GM12865 (cell line): ENCODE data around the gene VWA8.

Source experiments
- DNase-seq: peaks from one replicate; pipeline ENCODE4 v3.0.0; 2010; ENCODE audit warnings: low read depth
- H3K4me3 ChIP-seq: 2 replicates; pipeline ENCODE4 v1.5.1; 2011; ENCODE audit warnings: mild to moderate bottlenecking, low read depth, low read length, control low read depth
- TF ChIP-seq, protein P1 (sequence below): IDR thresholded peaks from 2 replicates; pipeline ENCODE4 v1.5.1; 2011; ENCODE audit warnings: low read length, control low read depth, low read depth, inconsistent platforms; ENCODE audit not compliant: insufficient read depth; ENCODE audit errors: missing control alignments

The VWA8 gene

DNA sequence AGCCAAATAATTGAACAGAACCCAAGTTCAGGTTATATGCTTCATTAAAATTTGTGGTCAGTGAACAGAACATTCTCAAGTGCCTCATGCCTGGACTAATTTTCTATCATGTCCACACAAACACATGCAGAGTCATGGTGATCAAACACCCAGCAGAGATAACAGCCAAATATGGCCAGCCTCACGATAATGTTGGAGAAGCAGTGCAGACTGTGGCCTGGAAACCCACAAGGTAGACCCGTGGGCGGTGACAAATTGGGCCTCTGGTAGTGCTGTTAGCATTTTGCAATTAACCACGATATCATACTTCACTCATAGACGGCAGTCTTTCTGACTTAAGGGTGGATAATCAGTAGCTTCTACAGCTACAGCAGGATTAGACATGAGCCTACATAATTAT lies 35.0 kb upstream of the VWA8 start:
- DNase-seq = peak; percentile 24
- H3K4me3 ChIP-seq = no peak overlapping the region
- TF ChIP-seq, protein P1, sequence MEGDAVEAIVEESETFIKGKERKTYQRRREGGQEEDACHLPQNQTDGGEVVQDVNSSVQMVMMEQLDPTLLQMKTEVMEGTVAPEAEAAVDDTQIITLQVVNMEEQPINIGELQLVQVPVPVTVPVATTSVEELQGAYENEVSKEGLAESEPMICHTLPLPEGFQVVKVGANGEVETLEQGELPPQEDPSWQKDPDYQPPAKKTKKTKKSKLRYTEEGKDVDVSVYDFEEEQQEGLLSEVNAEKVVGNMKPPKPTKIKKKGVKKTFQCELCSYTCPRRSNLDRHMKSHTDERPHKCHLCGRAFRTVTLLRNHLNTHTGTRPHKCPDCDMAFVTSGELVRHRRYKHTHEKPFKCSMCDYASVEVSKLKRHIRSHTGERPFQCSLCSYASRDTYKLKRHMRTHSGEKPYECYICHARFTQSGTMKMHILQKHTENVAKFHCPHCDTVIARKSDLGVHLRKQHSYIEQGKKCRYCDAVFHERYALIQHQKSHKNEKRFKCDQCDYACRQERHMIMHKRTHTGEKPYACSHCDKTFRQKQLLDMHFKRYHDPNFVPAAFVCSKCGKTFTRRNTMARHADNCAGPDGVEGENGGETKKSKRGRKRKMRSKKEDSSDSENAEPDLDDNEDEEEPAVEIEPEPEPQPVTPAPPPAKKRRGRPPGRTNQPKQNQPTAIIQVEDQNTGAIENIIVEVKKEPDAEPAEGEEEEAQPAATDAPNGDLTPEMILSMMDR = no peak

- no peak overlapping the region for H3K4me3 ChIP-seq
- no peak for DNase-seq
- TF ChIP-seq, protein P1 = no peak
These were observed 34.4 kb upstream of the VWA8 start for GRCh38 chr13:41995336-41995735.

DNA sequence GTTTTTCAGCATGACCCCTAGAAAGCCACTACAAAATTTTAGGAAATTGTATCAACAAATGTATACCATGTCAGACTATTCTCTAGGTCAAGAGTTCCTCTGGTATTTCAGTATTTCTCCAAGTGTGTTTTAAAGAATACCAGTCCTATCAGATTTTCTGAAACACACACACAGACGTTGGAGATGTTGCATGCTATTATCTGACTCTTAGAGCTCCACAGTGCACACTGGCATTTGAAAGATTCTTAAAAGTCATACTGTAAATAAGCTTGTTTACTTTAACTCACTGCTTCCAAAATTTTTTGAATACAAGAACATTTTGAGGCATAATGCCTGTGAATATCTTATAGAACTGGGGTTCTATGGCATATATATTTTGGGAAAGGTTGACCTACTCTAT lies 33.8 kb upstream of the VWA8 start:
- DNase-seq = no peak
- no peak overlapping the region for H3K4me3 ChIP-seq
- TF ChIP-seq, protein P1 = no peak

- H3K4me3 ChIP-seq = no peak overlapping the region
- no peak for DNase-seq
- TF ChIP-seq, protein P1 = no peak
These were observed 31.0 kb upstream of the VWA8 start for GRCh38 chr13:41991936-41992335.

DNA sequence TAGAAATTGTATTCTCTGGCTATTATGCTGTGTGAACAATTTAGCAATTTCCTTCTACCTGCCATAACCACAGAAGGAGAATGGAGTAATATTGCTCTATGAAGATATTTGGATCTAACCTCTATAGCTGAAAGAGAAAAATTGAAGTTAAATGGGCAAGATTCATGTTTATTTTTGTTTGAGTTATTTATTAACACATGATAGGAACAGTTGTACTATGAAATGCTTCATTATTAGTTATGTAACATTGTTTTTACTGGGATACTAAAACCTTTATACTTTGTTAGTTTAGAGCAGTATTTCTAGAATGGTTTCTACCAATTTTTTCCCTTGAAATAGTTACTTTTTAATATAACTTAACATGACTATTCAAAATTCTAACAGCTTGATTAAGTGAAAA lies 27.3 kb upstream of the VWA8 start:
- no peak for DNase-seq
- TF ChIP-seq, protein P1 = no peak
- H3K4me3 ChIP-seq = no peak overlapping the region

DNA sequence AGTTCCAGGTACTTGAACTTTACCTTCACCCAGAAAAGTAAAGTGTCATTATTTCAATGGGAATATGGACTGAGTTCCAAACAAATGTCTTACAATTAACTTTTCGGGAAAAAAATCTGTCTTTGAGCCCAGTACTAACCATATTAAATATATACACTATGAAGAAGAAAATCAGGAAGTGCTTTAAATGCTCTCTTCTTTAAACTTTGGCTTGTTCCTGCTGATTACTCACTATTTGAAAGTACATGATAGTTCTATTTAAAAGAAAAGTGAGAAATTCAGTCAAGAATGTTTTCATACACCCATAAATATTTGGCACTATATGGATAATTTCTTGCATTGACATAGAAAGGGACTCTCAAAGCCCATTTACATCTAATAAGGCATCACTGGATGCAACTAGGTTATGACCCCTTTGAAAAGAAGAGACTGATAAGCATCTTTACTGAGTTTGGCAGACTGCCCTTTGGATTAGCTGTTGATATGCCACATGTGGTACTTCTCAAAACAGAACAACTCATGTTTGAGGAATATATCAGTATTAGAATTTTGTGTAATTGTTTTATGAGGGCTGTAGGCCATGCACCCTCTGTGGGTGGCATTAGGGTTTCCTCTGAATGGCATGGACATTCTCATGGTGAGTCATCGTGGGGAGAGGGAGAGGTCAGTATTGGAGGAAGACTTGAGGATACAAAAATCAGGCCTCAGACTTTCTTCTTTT lies 25.0 kb upstream of the VWA8 start:
- TF ChIP-seq, protein P1 = no peak

DNA sequence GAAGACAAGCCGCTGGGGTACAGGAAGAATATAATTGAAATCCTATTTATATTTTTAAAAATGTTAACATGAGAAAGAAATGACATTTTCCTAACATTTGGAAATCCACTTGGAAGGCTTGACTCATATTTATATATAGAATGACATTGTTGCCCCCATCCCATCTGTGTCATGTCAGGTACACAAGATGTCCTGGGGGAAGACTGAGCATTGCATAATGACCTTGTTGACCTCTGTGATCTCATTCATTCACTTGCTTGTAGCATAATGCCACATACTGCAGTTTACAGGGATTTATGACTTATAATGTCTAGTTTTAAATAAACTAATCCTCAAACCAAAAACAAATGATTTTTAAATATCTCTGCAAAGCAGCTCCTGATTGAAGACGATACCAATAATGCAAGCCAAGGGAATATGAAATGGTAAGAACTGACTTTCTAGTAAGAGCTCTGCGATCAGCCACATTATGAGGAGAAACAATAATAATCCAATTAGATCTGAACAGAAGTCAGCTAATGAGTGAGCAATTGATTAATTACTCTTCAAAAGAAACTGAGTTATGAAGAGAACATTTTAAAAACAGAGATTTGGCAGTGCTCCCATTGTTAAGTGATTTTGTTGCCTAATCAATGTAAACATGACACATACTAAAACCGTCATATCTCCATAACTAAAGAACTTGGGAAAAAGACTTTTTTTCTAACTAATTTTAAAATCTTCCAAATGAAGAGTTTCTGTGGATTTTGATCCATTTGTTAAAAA lies 21.2 kb upstream of the VWA8 start:
- H3K4me3 ChIP-seq = no peak overlapping the region
- DNase-seq = no peak
- TF ChIP-seq, protein P1 = no peak

More for the DNA sequence above, 25.0 kb upstream of the VWA8 start:
- no peak for DNase-seq
- H3K4me3 ChIP-seq = no peak overlapping the region
